ENCODE data around the gene DNAH3.
"Not testable (repeated sequence)": the region's sequence is repeated elsewhere in the genome, so short reads cannot be mapped to it uniquely, and the experiment has no call there.

Gene DNAH3

GRCh38 chr16:21116148-21116693, 34.4 kb downstream of the DNAH3 start:
- DNase-seq: no peak

- not testable (repeated sequence) for DNase-seq
Observed at GRCh38 chr16:21115551-21115950, 35.1 kb downstream of the DNAH3 start.

GRCh38 chr16:21103941-21104860, 46.4 kb downstream of the DNAH3 start:
- no peak for DNase-seq

- DNase-seq: peak; percentile 15
Observed at GRCh38 chr16:21101631-21102420, 48.8 kb downstream of the DNAH3 start.

- DNase-seq: no peak
Observed at GRCh38 chr16:21100447-21100846, 50.2 kb downstream of the DNAH3 start.

GRCh38 chr16:21097151-21097550, 53.5 kb downstream of the DNAH3 start:
- DNase-seq: no peak

GRCh38 chr16:21094719-21095118, 55.9 kb downstream of the DNAH3 start:
- DNase-seq: not testable (repeated sequence)

GRCh38 chr16:21092951-21093350, 57.7 kb downstream of the DNAH3 start:
- no peak for DNase-seq

GRCh38 chr16:21088646-21089538, 61.8 kb downstream of the DNAH3 start:
- no peak for DNase-seq

GRCh38 chr16:21088143-21088542, 62.5 kb downstream of the DNAH3 start:
- DNase-seq: no peak

GRCh38 chr16:21084631-21085225, 65.9 kb downstream of the DNAH3 start:
- DNase-seq: no peak

GRCh38 chr16:21083729-21084268, 66.8 kb downstream of the DNAH3 start:
- peak; percentile 57 for DNase-seq

- DNase-seq: no peak
Observed at GRCh38 chr16:21081329-21081728, 69.3 kb downstream of the DNAH3 start.

GRCh38 chr16:21078563-21078962, 72.1 kb downstream of the DNAH3 start:
- no peak for DNase-seq

- DNase-seq: no peak
Observed at GRCh38 chr16:21076186-21076883, 74.3 kb downstream of the DNAH3 start.

GRCh38 chr16:21075252-21075651, 75.4 kb downstream of the DNAH3 start:
- no peak for DNase-seq

GRCh38 chr16:21072976-21073375, 77.7 kb downstream of the DNAH3 start:
- DNase-seq: no peak

- DNase-seq: no peak
Observed at GRCh38 chr16:21071741-21072140, 78.9 kb downstream of the DNAH3 start.

- DNase-seq: no peak
Observed at GRCh38 chr16:21070564-21070963, 80.1 kb downstream of the DNAH3 start.

GRCh38 chr16:21069986-21070385, 80.7 kb downstream of the DNAH3 start:
- no peak for DNase-seq

- no peak for DNase-seq
Observed at GRCh38 chr16:21064203-21064602, 86.4 kb downstream of the DNAH3 start.
